ENCODE measurements around the gene SPATA21. TPM values are rescaled to one million over a fixed set of nuclear protein-coding genes. Genes with fewer than 3 reads are reported as not detected.

Gene SPATA21
- total RNA-seq, 1 donor from 2014 or later = not detected

DNA sequence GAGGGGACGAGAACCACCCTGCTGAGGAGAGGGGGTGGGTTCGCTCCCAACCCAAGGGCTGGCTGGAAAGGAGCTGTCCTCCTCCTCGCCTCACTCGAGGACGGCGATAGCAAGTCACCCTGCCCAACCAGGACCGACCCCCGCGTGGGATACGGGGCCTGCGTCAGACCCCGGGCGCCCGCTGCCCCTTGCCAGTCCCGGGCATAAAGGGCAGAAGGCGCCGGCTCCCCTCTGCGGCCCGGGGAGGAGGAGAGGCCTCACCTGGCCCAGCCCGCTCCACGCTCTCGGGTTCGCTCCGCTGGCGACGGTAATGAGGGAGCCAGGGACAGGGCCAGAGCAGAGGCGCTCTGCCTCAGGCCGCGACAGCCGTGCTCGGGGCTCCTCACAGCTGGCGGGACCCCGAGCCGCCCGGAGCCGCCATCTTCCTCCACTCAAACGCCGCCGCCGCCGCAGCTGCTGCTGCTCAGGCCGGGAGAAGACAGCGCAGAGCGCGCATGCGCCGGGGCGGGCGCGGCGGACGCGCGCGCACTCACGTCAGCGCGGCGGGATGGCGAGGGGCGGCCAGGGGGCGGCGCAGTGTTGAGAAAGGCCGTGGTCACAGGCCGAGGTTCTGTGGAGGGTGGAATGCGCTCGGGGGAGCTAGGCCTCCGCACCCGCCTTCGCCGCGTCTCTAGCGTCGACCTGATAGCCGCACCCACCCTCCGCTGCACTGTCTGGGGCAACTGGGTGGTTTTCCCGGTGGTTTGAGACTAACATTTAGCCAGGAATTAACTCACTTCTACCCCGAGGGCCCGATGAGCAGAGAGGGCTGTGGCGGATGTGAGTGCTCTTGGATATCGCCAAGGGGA lies 85.0 kb downstream of the SPATA21 start, which contains the start of gene FBXO42:
Gene FBXO42 (minus strand): TSS at position 487 of the 848 bp plus-strand sequence. CDS start 37,062 bp downstream, outside the sequence.
- peak within 1 kb of the TSS; percentile 85 for H3K27ac ChIP-seq (ENCODE audit: low read depth, low read length)
- peaks cover 41% of the 10 kb centered on the region for H4K20me1 ChIP-seq (ENCODE audit: insufficient read depth, low read length)
- peaks cover 51% of the 10 kb centered on the region for H3K79me2 ChIP-seq (ENCODE audit: insufficient read depth, low read length)
- H2AFZ ChIP-seq (ENCODE audit: low read depth, low read length) = peak within 1 kb of the TSS; percentile 99
- H3K4me1 Mint-ChIP-seq (ENCODE audit: low read depth, unreplicated experiment) = peaks cover 19% of the 10 kb centered on the region
- no peaks in the 10 kb centered on the region for H3K27me3 ChIP-seq (ENCODE audit: insufficient read depth, low read length)
- peak; percentile 77 for DNase-seq (ENCODE audit: low read depth)
- no peaks in the 10 kb centered on the region for H3K9me3 Mint-ChIP-seq (ENCODE audit: unreplicated experiment)
- FAIRE-seq = no peak
- H3K4me1 ChIP-seq (ENCODE audit: insufficient read depth, low read length) = peaks cover 22% of the 10 kb centered on the region
- TF ChIP-seq EZH2 (IDR thresholded peaks at IDR 0.05; ENCODE audit: insufficient read depth, low read length) = no peak
- TF ChIP-seq CTCF (IDR thresholded peaks at IDR 0.05; ENCODE audit: insufficient read depth, low read depth, low read length) = peak; percentile 4
- H3K4me3 Mint-ChIP-seq (ENCODE audit: unreplicated experiment) = peak within 1 kb of the TSS; percentile 93
- peak within 1 kb of the TSS; percentile 91 for H3K27ac Mint-ChIP-seq (ENCODE audit: unreplicated experiment)
- H3K36me3 Mint-ChIP-seq (ENCODE audit: low read depth, unreplicated experiment) = no peaks in the 10 kb centered on the region
- H3K4me2 ChIP-seq (ENCODE audit: low read length) = peak within 1 kb of the TSS; percentile 88
- H3K36me3 ChIP-seq (ENCODE audit: insufficient read depth, low read length) = no peaks in the 10 kb centered on the region
- no peaks in the 10 kb centered on the region for H3K9me3 ChIP-seq (ENCODE audit: insufficient read depth, low read depth, low read length)
- H3K27me3 Mint-ChIP-seq (ENCODE audit: low read depth, unreplicated experiment) = no peaks in the 10 kb centered on the region
- peak within 1 kb of the TSS; percentile 94 for H3K9ac ChIP-seq (ENCODE audit: low read length)
- peak within 1 kb of the TSS; percentile 75 for H3K4me3 ChIP-seq (ENCODE audit: insufficient read depth, low read depth, low read length)

DNA sequence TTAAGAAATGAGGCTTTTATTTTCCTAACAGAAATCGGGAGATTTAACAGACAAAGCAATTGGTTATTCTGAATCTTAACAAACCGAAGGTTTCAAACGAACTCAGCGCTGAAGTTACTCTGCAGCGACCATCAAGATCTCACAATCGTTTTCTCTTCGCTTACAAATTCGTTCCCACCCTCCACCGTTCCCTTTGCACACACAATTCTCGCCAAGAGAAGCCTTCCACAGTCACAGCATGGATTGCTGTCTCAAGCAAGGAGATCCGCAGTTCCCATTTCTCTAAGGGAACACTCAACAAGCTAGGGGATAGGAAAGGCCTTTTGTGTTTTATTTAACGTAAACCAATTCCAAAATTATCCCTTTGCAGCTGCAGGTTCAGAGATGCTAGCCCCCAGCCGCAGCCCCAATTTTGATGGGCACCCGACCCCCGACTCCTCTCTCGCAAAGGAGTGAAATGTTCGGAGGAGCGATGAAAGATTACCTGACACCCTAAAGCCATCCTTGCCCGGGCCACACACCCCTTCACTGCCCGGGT lies 85.7 kb downstream of the SPATA21 start:
- Histone ChIP-seq H3K9me3 (ENCODE audit: insufficient read depth, low read depth, low read length) (no peaks in the 10 kb centered on the region), H3K79me2 (ENCODE audit: insufficient read depth, low read length) (peaks cover 58% of the 10 kb centered on the region), H3K4me3 (ENCODE audit: insufficient read depth, low read depth, low read length) (peak overlapping the region; percentile 75), H3K4me2 (ENCODE audit: low read length) (peak overlapping the region; percentile 88), H3K9ac (ENCODE audit: low read length) (peak overlapping the region; percentile 94), H2AFZ (ENCODE audit: low read depth, low read length) (peak overlapping the region; percentile 99), H3K27ac (ENCODE audit: low read depth, low read length) (peak overlapping the region; percentile 85), H4K20me1 (ENCODE audit: insufficient read depth, low read length) (peaks cover 44% of the 10 kb centered on the region), H3K27me3 (ENCODE audit: insufficient read depth, low read length) (no peaks in the 10 kb centered on the region), H3K4me1 (ENCODE audit: insufficient read depth, low read length) (peaks cover 22% of the 10 kb centered on the region), H3K36me3 (ENCODE audit: insufficient read depth, low read length) (no peaks in the 10 kb centered on the region)
- Mint-ChIP-seq H3K27ac (ENCODE audit: unreplicated experiment) (peak overlapping the region; percentile 82), H3K36me3 (ENCODE audit: low read depth, unreplicated experiment) (no peaks in the 10 kb centered on the region), H3K27me3 (ENCODE audit: low read depth, unreplicated experiment) (no peaks in the 10 kb centered on the region), H3K4me1 (ENCODE audit: low read depth, unreplicated experiment) (peaks cover 19% of the 10 kb centered on the region), H3K4me3 (ENCODE audit: unreplicated experiment) (peak overlapping the region; percentile 93), H3K9me3 (ENCODE audit: unreplicated experiment) (no peaks in the 10 kb centered on the region)
- no peak for TF ChIP-seq EZH2 (IDR thresholded peaks at IDR 0.05; ENCODE audit: insufficient read depth, low read length)
- no peak for TF ChIP-seq CTCF (IDR thresholded peaks at IDR 0.05; ENCODE audit: insufficient read depth, low read depth, low read length)
- FAIRE-seq (peak; percentile 34), DNase-seq (ENCODE audit: low read depth) (no peak)
